ENCODE measurements around the gene TIAM1.

The TIAM1 gene

DNA sequence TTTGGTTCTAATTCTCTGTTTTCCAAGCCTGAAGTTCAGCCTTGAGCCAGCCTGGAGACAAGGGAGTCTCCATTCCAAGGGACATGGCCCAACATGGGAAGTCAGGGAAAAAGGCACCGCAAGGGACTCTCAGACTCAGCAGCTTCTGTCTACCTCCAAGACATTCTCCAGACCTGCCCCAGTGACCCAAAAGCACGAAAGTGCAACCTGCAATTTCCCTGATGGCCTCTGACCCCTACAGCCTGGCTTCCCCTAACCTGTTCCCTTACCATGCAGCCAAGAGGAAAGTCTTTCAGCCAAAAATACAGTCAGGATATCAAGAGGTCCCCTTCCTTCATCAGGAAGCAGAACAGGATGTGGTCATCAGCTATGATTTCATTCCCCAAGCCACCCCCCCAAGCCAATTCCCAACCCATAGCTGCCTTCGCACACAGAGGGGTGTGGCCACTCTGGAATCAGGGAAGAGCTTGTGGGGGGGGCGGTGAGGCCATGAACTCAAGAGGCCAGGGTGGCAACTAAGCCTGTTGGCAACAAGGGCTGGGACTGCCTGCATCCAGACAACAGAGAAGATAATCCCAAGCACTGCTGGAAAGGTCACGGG is 59.2 kb downstream of the TIAM1 start:
- DNase-seq: no peak

DNA sequence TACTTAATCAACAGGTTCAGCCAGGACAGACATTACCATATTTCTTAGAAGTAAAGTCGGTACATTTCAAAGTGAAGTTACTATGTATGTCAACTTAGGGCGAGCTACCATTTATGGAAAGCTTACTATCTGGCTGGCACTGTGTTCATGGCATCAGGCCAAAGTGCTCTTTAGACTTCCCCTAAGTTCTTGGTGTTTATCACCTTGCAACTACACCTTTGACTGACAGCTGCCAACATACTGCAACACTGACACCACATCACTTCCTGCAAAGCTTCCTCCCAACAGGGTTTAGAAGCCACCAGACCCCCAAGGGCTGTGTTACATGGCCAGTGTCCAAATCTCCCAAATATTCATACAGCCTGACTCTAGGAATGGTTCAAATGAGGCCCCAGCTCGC is 61.0 kb downstream of the TIAM1 start:
- DNase-seq: no peak

DNA sequence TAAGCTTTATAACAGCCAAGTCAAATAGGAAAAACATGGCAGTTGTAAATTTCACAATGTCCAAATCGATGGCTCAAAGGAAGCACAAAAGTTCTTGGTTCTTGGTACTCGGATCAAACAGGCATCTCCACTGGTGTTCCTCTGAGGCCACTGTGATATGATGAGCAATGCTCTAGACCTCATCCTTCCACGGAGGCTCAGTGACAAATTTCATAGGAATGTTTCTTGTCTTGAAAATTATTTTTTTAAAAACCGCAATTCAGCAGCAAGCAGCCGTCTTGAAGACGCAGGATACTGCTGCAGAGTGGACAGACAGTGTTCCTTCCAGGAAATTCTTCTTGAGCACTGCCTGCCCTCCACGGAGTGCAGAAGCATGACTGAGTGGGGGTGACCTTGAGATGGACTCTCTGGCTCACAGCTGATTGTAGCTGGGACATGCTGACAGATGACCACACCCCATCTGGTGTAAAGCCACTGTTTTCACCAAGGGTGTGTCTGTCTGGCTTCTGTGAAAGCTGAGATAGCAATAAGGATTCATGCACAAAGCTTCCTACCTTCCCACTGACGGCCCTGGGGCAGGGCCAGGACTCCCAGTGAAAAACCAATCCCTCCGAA is 61.9 kb downstream of the TIAM1 start:
- no peak for DNase-seq

DNA sequence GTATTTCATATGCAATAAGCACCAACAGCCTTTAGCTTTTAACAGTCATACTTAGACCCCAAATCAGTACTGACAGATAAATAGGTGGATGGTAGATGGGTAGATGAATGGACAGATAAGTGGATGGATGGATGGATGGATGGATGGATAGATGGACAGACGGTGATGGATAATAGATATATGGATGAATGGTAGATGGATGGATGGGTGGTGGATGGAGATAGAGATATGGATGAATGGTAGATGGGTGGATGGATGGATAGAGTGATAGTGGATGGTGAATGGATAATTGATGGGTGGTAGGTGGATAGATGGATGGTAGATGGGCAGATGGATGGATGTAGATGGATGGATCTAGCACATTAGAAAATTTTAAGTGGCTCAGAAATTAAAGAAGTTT is 62.5 kb downstream of the TIAM1 start:
- DNase-seq: no peak

DNA sequence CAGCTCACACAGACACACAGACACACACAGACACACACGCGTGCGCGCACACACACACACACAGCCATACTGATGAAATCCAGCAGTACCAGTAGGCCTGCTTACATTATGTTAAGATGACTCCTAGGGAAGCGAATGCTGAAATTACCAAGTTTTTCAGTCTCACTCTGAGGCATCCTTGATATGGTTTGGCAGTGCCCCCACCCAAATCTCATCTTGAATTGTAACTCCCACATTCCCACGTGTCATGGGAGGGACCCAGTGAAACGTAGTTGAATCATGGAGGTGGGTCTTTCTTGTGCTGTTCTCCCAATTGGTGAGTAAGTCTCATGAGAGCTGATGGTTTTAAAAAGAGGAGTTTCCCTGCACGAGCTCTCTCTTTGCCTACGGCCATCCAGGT is 64.1 kb downstream of the TIAM1 start:
- DNase-seq: no peak

DNA sequence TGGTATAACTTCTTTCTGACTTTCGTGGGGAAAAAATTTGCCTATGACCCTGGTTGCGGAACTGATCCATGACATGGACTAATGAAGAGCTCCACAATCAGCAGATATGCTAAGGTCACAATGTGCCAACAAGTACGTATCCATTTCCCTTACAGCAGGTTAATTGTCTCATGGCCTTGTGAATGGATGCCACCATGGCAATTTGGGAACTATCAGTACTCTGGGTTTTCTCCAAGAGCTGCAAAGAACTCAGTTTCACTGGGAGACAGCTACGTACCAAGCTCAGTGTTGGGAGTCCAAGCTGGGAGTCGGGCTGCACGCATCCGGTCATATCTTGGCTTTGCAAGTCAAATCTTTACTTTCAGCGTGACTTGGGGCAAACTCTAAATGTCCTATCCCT is 64.8 kb downstream of the TIAM1 start:
- no peak for DNase-seq

DNA sequence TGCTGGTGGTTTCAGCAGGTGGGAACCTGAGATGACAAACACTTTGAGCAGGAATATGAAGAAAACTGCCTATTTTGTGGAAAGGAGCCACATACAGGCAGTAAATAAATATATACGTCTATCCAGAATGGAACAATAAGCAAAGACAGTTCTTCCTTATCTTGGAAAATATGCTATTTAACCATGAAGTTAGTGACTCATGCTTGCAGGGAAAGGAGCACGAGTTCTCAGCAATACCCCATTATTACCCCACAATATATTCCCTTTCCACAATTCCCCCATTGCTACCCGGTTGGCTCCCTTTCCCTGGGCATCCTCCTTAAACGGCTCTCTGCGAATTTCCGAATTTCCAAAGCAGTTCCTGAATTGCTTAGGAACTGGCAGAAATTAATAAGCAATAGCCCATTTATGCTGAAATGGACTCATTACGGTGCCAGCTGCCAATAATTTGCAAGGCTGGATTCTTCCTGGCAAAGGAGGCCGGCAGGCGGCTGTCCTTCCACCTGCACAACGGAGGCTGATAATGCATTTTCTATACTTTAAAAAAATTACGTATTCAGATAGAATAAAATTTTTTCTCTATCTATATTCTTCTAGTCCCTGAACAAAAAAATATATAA is 65.4 kb downstream of the TIAM1 start:
- DNase-seq: no peak

DNA sequence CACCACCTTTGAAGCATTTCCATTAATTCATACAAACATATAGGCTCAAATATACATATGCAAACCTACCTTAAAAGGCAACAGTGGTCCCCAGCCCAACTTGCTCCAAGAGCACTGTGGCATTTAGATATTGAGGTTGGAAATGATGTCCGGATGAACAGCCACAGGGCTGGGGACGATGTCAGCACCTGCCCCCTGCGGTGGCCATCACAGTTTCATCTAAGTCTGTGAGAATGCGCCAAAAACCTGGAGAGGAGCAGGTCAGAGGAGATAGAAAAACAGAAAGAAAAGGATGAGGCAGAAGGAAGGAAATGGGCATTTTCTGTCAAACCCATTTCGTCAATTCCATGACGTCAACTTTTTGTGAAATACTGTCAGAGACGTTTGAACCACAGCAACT is 67.4 kb downstream of the TIAM1 start:
- DNase-seq: no peak

DNA sequence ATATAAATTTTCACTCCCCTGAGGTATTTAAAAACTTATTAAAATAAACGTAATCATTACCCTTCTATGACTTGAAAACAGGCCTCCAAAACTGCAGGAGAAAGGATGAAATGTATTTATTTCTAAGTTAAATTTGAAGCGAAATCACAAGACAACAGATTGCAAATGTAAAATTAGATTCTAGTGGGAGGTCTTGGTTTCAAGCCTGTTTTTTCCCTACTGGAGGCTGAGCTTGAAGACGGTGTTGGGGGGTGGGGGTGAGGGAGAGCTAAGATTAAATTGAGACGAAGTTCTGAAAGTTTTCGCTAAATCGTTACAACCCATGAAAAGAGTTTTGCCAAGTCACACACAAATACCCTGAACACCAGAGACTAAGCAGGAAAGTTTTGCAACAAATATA is 68.2 kb downstream of the TIAM1 start:
- DNase-seq: no peak

DNA sequence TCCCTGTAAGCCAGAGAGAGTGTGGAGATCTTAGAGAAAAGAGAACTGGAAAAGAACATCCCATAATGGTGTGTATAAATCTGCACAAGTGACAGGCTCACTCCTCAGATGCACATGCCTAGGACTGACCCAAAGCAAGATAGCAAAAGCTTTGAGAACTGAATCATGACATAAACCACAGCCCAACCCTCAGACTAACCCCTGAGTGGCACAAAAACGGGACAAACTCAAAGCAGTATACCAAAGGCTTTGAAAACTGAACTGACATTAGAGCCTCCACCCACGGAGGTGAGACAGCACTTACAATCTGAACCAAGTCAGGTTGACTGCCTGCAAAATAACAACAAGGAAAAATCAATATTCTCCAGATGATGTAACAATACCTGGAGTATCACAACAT is 70.8 kb downstream of the TIAM1 start:
- DNase-seq: no peak

DNA sequence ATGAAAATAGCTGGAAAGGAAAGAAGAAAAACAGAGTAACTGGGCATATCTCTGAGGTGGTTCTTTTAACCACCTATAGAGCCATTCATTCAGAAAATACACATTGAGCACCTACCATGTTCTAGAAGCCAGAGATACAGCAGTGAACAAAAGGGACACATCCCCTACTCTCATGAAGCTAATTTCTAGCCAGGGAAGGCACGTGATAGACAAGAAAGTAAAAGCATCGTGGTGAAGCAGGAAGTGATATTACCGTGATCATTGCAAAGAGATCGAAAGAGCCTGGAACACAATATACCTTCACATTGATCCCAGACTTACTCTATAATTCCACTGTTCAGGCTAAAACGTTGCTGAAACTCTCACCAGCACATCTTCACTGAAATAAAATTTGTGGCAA is 76.0 kb downstream of the TIAM1 start:
- DNase-seq: no peak

DNA sequence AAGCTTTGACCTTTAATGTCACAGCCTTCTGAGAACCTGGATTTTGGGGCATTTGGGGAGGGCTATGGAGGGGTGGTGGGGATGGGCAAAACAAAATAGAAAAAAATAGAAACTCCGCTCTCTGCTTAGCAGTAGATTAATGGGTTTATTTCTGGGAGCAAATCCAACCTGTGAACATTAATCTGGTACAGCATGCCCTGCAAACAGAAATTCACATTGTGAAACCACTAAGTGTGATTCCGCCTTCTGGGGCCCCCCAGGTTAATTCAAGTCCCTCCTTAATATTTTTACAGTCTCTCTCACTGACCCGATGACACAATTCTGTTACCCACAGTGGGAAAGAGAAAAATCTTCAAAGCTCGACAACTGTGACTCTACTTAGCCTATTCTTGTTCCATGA is 76.4 kb downstream of the TIAM1 start:
- DNase-seq: no peak

DNA sequence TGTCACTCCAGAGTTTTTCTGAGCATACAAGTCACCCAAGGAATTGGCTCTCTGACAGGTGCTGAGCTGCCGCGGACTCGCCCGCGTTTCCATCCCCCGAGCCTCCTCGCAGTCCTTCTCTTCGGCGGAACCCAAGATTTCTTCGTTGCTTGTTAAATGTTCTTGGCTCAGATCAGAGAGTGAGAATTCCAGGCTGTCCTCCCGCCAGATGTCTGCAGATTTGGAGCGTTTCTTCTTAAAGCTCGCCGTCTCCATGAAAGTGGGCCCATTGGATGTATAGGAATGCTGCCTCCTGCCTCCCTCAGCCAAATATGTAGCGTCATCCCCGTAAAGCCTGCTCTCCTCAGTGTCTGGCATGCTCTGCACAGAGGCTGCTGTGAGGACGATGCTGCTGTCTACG is 77.8 kb downstream of the TIAM1 start:
- no peak for DNase-seq

DNA sequence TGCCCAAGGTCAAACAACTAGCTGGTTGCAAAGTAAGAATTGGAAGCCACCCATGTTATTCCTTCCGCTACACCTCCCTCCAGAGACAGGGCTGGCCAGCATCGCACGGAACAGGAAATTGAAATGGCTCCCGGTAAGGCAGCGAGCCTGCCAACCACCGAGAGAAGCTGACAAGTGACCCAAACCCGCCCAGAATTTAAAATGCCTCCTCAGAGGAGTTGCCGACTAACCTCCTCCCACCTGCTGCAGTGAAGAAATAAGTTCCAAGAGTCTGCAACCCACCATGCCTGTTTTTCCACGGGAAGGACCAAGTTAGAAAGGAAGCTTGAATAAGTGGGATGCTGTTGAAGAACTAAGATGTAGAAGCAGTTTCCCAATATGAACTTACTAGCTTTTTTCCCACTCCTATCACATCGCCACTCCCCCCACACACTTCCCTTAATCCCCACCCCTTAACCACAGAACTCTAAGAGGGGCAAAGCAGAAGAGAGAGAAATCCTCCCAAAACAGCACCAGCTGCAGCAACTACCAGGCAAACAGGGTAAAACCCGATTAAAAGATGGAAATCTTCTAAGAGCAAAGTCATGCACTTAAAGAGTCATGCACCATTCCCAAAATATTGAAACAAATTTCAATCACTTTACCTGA is 78.6 kb downstream of the TIAM1 start:
- no peak for DNase-seq

DNA sequence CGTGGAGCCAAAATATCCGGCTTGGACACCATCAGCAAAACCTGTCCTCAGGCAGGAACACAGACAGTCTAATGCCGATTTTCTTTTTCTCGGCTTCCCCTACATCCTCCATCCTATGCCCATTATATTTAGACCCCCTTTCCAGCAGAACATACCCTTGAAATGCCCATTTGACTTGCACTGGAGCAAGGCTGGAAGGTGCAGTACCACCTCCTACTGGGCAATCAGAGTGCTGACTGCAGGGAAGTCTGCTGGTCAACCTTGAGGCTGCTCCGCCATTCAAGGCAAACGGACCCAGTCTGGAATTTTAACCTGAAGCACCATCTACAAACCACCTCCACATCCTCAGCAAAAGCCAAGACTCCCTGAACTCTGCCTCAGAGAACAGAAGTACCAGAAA is 79.5 kb downstream of the TIAM1 start:
- no peak for DNase-seq

DNA sequence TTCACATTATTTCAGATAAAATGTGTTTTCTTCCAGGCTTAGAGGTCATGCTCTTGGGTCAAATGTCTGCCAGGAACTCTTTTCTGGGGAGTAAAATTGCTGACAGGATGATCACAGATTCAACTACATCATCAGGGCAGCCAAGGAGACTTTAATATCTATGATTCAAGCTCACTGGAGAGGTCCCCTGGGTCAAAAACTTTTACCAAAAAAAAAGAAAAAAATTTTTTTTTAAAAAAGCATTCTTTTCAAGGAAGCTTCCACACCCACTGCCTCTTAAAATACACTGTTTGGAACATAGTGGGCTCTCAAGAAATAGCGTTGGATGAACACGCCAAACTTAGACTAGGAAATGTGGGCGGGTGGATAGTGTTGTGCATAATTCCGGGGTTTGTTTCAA is 81.3 kb downstream of the TIAM1 start:
- no peak for DNase-seq

DNA sequence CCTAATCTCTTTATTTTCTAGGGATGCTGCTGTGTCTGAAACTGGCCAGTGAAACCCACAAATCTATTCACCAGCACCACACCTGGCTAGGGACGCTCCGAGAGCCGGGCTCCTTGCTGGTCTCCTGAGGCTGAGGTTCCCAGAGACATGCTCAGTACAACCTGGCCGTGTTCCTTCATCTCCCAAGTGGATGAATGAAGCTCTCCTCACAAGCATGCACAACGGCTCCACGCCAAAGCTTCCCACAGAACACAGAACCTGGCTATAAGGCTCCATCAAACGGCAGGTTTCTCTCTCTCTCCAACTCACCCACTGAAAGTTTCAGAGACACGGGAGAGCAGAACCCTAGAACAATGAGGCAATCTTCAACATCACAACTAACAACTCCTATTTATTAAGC is 82.3 kb downstream of the TIAM1 start:
- DNase-seq: no peak

DNA sequence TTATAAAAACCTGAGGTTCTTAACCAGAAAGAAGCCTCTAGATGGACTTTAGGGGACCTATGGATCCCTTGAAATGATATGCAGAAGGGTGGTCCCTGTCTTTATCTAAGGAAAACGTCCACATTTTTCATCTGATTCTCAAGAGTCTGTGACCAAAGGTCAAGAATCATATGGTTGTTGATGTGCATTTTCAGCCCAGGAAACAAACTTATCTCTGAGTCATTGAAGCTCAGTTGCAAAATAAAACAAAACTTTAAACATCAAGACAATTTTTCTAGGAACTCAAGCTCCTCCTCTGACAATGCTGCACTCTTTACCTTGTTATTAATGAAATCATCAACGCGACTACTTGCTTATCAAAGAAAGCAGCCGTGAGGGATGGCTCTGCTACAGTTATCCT is 83.3 kb downstream of the TIAM1 start:
- peak; percentile 13 for DNase-seq

DNA sequence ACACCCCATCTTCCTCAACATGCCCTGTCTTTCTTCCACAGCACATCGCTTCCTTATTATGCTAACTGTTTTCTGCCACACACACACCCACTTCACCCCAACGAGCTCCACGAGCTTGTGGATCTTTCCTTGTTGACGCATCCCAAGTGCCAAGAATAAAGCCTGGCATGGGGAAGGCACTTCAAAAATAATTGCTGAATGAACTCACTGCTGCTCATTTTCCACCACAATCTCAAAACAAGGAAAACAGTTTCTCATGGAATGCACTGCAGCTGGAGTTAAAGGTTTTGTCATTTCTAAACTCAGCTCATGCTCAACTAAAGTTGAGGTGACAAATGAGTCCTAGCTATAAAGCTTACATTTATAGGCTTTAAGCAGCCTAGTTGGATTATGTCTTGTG is 86.0 kb downstream of the TIAM1 start:
- DNase-seq: no peak

DNA sequence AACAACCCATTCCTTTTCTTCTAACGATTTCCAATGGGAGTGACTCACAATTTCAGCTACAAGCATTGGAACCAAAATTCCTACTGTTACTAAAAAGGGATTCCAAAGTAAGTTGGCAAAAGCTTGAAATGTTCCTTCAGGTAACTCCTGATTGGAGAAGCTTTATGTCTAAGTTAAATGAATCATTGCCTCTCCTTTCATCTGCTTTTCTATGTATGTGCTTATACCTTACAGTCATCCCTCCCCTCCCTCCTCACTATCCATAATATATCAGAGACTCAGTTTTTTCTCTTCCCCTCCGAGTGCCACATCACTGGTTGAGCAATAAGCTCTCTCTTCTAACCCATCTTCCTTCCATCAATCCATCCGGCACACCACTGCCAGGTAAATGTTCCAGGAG is 86.8 kb downstream of the TIAM1 start:
- DNase-seq: no peak

DNA sequence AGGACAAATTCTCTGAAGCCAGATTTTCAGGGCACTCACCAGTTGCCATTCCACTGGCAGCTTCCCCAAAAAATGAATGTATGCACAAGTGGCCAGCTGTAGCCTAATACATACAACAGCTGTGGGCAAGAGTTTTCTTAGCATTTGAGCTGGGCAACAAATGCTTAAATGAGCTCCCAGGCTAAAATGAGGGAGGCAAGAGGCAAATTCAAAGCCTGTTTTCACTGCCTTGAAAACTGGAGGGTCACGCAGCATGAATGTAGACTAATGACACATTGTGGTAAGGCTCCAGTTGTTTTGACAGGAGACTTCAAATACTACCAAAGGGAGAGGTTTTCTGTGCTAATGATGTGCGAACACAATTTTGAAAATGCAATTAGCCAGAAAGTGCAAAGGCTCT is 88.2 kb downstream of the TIAM1 start:
- DNase-seq: no peak

DNA sequence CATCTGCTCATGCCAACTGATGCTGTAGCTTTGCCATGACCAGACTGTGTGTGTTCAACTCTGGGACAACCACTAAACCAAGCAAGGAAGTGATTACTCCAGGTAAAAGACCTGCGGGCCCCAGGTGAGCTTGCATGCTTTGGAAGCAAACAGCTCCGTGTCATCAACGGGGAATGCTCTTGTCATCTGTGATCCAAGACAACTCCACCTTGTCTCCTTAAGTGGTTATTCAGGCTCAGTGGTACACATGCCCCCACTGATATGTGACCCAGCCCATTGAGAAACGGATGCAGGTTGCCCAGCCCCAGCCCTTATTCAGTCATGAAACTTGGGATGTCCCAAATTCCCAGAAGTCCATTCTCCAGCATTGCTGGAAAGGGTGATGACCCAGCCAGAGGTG is 89.0 kb downstream of the TIAM1 start:
- DNase-seq: peak; percentile 1

DNA sequence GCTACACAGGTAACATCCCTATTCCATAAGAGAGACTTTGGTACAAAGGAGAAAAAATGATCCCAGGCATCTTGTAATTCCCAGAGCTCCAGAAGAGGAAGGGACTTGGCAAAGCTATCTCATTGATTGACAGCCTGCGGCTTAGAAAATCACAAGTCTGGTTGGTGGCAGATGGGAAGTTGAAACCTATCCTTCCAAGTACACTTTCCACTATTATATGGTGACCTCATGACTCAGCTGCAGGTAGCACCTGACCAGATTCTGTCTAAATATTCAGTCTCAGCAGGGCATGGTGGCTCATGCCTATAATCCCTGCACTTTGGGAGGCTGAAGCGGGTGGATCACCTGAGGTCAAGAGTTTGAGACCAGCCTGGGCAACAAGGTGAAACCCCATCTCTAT is 89.9 kb downstream of the TIAM1 start:
- DNase-seq: no peak

DNA sequence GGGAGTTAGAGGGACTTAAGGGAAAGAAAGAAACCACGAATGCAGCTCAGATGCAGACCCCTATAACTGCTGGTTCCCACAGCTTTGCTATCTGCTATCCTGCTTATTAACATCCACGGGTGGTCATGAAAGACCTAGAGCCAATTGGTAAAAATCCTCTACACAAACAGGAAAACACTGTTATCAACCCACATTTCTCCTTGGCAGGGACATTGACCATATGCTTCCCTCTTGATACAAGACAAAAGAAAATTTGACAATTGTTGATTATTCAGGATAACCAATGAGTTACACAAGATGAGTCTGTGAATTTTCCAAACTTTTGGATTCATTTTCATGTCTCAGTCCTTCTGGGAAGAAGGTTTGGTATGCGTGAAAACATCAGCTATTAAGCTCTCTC is 90.4 kb downstream of the TIAM1 start:
- DNase-seq: no peak

DNA sequence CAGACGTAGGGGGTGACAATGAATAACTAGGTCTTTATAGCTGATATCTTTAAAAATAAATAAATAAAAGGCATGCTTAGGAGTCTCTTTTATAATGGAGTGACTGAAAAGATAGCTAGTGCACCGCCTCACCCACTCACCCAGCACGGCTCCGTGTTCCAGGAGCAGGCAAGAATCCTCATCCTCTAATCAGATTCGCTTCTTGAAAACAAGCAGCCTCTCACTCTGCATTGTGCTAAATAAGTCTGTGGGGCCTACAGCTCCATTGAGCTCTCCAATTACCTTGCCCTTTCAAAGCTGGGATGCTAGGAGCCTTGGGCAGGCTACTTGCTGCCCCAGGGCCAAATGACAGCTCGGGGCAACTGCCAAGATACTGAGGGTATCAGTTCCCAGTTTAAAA is 91.5 kb downstream of the TIAM1 start:
- no peak for DNase-seq
